HEK293T (cell line): ENCODE measurements around the gene MS4A7.

ENCODE experiments used
- ARNT ChIP-seq: fragments of 450-650 bp; IDR thresholded peaks from 2 replicates; pipeline ENCODE4 v1.6.1; 2017; ENCODE audit warnings: mild to moderate bottlenecking
- BHLHE40 ChIP-seq: fragments of 450-650 bp; IDR thresholded peaks from 2 replicates; pipeline ENCODE4 v1.6.1; 2016; ENCODE audit warnings: mild to moderate bottlenecking, moderate library complexity, borderline replicate concordance
- L3MBTL2 ChIP-seq: fragments of 450-650 bp; conservative IDR thresholded peaks from 2 replicates; pipeline ENCODE4 v1.6.1; 2016; ENCODE audit warnings: mild to moderate bottlenecking
- SUZ12 ChIP-seq: fragments of 450-650 bp; IDR thresholded peaks from 2 replicates; pipeline ENCODE4 v1.6.1; 2016; ENCODE audit warnings: mild to moderate bottlenecking
- TF ChIP-seq, protein P1 (sequence below): fragments of 450-650 bp; IDR thresholded peaks from 2 replicates; pipeline ENCODE4 v1.6.1; 2016

DNA sequence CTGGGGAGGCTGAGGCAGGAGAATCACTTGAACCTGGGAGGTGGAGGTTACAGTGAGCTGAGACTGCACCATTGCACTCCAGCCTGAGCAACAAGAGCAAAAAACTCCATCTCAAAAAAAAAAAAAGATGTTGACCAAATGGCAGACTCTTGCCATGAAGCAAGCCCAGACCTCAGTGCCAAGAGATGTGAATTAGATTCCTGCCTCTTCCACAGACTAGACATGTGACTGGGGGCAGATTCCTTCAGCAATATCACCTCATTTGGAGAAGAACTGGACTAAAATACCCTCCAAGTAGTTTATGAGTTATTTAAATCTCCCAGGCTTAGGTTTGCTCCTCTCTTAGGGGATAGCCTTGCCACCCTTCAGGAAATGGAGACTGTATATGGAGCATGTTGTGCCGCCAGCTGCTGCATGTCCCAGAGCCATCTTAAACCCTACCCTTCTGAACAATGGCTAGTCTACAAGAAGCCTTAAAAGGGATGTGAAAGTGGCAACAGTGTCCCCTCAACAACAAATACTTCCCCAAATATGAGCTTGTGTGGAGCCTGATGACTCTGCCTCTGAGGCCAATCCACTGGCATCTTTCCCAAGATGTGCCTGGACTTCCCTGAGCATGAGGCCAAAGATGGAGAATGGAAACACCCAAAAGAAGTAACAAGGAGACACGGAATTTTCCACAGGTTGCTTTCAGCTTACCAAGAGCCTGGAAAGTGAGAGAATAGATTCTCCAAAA lies 763 bp upstream of the MS4A7 start:
- no peak for TF ChIP-seq ARNT
- TF ChIP-seq, protein P1, sequence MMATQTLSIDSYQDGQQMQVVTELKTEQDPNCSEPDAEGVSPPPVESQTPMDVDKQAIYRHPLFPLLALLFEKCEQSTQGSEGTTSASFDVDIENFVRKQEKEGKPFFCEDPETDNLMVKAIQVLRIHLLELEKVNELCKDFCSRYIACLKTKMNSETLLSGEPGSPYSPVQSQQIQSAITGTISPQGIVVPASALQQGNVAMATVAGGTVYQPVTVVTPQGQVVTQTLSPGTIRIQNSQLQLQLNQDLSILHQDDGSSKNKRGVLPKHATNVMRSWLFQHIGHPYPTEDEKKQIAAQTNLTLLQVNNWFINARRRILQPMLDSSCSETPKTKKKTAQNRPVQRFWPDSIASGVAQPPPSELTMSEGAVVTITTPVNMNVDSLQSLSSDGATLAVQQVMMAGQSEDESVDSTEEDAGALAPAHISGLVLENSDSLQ = no peak
- TF ChIP-seq BHLHE40 = no peak
- no peak for TF ChIP-seq SUZ12
- TF ChIP-seq L3MBTL2 = no peak
